ENCODE results near the gene PTPN6. TPM values are rescaled to one million over a fixed set of nuclear protein-coding genes. Genes with fewer than 3 reads are reported as not detected.

The PTPN6 gene
- total and polyA plus RNA-seq, 10 of the 15 experiments (the other 5 are each of a cell fraction or from before 2014, with no cell fraction given), result 229 to 457 (median 370) TPM

DNA sequence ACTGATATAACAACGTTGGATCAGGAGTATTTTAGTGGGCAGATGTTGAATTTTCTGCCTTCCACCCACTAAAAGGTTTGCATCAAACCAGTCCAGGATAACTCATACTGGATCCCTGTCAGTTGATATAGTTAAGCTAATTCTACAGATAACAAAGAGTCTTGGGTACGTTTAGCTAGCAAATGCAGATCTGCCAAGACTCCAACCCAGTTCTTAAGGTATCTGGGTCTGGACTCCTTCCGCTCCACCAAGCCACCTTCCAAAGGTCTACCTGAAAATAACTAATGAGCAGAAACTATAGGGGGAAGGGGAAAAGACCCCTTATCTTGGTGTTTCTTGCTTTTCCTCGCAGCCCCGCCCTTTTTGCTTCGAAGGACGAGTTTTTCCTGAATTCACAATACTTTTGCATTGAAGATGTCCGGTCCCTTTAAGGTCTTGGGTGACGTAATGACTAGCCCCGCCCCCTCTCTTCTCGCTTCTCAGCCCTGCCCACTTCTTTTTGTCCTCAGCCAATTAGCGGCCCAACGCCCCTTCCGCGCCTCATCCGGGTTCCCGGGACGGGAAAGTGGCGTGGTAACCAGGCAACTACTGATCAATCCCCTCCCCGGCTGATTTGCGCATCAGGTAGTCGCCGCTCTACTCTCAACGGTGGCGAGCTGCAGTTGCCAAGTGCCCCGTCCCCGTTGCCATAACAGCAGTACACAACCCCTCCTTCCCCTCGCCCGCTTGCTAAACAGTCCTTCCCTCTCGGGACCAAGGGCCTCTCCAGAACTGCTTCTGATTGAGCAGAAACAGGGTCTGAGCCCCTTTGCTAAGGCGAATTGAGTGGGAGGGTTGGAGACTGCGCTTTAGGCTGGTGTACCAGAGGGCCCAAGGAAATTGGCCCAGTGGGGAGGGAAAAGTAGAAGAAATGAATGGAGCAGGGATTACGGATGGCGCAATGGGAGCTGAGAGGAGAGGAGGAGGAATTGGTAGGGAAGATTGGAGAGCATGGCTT lies 46.6 kb upstream of the PTPN6 start, which contains the start of gene LRRC23 (continued):
- TF ChIP-seq STAT3 (IDR thresholded peaks at IDR 0.05; ENCODE audit: low read depth, low read length) (no peak), ZSCAN29 (IDR thresholded peaks at IDR 0.05) (no peak), FOXK2 (IDR thresholded peaks at IDR 0.05) (no peak), CREB1 (IDR thresholded peaks at IDR 0.05; ENCODE audit: low read depth) (peak; percentile 79), ATF7 (IDR thresholded peaks at IDR 0.05; ENCODE audit: low read depth) (peak; percentile 99), RCOR1 (conservative IDR thresholded peaks at IDR 0.05; ENCODE audit: low read depth, low read length) (no peak), IKZF1 (conservative IDR thresholded peaks at IDR 0.05) (peak; percentile 23; the same call in 1 of the 2 replicates), ZBED1 (IDR thresholded peaks at IDR 0.05; ENCODE audit: borderline replicate concordance) (no peak), ESRRA (IDR thresholded peaks at IDR 0.05; ENCODE audit: low read length) (no peak), PAX8 (IDR thresholded peaks at IDR 0.05) (no peak), BACH1 (IDR thresholded peaks at IDR 0.05; ENCODE audit: borderline replicate concordance) (0 out of 2 replicates have a peak, but pooled peaks have one; percentile 29), ZBTB33 (IDR thresholded peaks at IDR 0.05) (no peak), ASH2L (IDR thresholded peaks at IDR 0.05; ENCODE audit: borderline replicate concordance, low read depth) (no peak), RAD51 (IDR thresholded peaks at IDR 0.05) (no peak)
- TF ChIP-seq, protein P1, sequence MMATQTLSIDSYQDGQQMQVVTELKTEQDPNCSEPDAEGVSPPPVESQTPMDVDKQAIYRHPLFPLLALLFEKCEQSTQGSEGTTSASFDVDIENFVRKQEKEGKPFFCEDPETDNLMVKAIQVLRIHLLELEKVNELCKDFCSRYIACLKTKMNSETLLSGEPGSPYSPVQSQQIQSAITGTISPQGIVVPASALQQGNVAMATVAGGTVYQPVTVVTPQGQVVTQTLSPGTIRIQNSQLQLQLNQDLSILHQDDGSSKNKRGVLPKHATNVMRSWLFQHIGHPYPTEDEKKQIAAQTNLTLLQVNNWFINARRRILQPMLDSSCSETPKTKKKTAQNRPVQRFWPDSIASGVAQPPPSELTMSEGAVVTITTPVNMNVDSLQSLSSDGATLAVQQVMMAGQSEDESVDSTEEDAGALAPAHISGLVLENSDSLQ (IDR thresholded peaks at IDR 0.05), result peak; percentile 74
- TF ChIP-seq, protein P2, sequence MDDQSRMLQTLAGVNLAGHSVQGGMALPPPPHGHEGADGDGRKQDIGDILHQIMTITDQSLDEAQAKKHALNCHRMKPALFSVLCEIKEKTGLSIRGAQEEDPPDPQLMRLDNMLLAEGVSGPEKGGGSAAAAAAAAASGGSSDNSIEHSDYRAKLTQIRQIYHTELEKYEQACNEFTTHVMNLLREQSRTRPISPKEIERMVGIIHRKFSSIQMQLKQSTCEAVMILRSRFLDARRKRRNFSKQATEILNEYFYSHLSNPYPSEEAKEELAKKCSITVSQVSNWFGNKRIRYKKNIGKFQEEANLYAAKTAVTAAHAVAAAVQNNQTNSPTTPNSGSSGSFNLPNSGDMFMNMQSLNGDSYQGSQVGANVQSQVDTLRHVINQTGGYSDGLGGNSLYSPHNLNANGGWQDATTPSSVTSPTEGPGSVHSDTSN (IDR thresholded peaks at IDR 0.05; ENCODE audit: insufficient replicate concordance, low read depth, low read length), result no peak
- TF ChIP-seq, protein P3, sequence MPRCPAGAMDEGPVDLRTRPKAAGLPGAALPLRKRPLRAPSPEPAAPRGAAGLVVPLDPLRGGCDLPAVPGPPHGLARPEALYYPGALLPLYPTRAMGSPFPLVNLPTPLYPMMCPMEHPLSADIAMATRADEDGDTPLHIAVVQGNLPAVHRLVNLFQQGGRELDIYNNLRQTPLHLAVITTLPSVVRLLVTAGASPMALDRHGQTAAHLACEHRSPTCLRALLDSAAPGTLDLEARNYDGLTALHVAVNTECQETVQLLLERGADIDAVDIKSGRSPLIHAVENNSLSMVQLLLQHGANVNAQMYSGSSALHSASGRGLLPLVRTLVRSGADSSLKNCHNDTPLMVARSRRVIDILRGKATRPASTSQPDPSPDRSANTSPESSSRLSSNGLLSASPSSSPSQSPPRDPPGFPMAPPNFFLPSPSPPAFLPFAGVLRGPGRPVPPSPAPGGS (IDR thresholded peaks at IDR 0.05; ENCODE audit: borderline replicate concordance, insufficient read depth, low read depth, low read length, poor library complexity, severe bottlenecking), result no peak

All from GM12878 (cell line).